ENCODE results near the gene VRK1.

VRK1 gene

DNA sequence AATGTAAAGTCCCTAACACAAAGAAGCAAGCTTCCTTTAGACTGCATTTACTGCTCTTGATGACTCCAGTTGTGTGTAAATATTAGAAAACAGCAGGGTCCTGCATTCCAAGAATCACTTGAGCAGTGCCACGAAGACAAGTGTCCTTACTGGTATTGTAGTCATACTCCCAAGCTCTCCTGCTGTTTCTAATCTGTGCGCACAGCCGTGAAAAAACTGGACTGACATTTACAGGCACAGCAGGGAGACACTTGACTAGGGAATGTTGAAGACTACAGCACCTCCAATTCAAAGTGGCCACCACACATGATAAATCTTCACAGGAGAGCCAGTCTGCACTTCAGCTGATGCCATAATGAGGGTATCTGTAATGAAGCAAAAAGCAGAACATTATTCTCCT, 91.4 kb downstream of the VRK1 start:
- ATAC-seq: no peak

DNA sequence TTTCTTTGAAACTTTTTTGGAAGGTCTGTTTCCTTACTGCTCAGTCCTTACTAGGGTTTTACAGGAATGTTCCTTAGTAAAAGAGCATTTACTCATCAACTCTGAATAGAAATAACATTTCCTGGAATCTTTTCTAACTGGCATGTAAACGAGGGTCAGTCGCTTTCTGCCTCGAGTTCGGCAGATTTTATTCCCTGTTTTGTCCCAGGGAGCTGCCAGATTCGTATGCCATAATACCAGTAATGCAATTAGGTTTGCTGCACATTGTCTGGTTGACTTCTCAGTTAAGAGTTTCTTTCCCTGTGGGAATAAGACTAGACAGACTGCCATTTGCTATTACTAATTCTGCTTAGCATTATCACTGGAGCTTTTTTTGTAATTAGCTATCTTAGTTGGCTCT, 91.9 kb downstream of the VRK1 start:
- TF ChIP-seq ARNTL (CRISPR knock-in tag; IDR thresholded peaks at IDR 0.05; ENCODE audit: borderline replicate concordance, low read depth) (no peak), TCF4 (CRISPR knock-in tag; IDR thresholded peaks at IDR 0.05; ENCODE audit: borderline replicate concordance) (peak; percentile 22; the same call in 1 of the 2 replicates)
- TF ChIP-seq, protein P1, sequence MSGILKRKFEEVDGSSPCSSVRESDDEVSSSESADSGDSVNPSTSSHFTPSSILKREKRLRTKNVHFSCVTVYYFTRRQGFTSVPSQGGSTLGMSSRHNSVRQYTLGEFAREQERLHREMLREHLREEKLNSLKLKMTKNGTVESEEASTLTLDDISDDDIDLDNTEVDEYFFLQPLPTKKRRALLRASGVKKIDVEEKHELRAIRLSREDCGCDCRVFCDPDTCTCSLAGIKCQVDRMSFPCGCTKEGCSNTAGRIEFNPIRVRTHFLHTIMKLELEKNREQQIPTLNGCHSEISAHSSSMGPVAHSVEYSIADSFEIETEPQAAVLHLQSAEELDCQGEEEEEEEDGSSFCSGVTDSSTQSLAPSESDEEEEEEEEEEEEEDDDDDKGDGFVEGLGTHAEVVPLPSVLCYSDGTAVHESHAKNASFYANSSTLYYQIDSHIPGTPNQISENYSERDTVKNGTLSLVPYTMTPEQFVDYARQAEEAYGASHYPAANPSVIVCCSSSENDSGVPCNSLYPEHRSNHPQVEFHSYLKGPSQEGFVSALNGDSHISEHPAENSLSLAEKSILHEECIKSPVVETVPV (CRISPR knock-in tag; IDR thresholded peaks at IDR 0.05): no peak
- TF ChIP-seq, protein P2, sequence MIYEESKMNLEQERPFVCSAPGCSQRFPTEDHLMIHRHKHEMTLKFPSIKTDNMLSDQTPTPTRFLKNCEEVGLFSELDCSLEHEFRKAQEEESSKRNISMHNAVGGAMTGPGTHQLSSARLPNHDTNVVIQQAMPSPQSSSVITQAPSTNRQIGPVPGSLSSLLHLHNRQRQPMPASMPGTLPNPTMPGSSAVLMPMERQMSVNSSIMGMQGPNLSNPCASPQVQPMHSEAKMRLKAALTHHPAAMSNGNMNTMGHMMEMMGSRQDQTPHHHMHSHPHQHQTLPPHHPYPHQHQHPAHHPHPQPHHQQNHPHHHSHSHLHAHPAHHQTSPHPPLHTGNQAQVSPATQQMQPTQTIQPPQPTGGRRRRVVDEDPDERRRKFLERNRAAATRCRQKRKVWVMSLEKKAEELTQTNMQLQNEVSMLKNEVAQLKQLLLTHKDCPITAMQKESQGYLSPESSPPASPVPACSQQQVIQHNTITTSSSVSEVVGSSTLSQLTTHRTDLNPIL (CRISPR knock-in tag; IDR thresholded peaks at IDR 0.05; ENCODE audit: low read depth): no peak
- no peak for ATAC-seq

More for the DNA sequence above, 91.4 kb downstream of the VRK1 start:
- TF ChIP-seq ZFP3 (CRISPR knock-in tag; IDR thresholded peaks at IDR 0.05): no peak
- TF ChIP-seq ZC3H10 (CRISPR knock-in tag; IDR thresholded peaks at IDR 0.05): no peak
- no peak for TF ChIP-seq PPARA (CRISPR knock-in tag; IDR thresholded peaks at IDR 0.05; ENCODE audit: borderline replicate concordance)
- TF ChIP-seq TCF4 (CRISPR knock-in tag; IDR thresholded peaks at IDR 0.05; ENCODE audit: borderline replicate concordance): no peak
- TF ChIP-seq, protein P1 (CRISPR knock-in tag; IDR thresholded peaks at IDR 0.05): no peak
- no peak for TF ChIP-seq OSR1 (CRISPR knock-in tag; IDR thresholded peaks at IDR 0.05)
- TF ChIP-seq ZNF70 (CRISPR knock-in tag; IDR thresholded peaks at IDR 0.05): no peak
- no peak for TF ChIP-seq ISL1 (CRISPR knock-in tag; IDR thresholded peaks at IDR 0.05)

DNA sequence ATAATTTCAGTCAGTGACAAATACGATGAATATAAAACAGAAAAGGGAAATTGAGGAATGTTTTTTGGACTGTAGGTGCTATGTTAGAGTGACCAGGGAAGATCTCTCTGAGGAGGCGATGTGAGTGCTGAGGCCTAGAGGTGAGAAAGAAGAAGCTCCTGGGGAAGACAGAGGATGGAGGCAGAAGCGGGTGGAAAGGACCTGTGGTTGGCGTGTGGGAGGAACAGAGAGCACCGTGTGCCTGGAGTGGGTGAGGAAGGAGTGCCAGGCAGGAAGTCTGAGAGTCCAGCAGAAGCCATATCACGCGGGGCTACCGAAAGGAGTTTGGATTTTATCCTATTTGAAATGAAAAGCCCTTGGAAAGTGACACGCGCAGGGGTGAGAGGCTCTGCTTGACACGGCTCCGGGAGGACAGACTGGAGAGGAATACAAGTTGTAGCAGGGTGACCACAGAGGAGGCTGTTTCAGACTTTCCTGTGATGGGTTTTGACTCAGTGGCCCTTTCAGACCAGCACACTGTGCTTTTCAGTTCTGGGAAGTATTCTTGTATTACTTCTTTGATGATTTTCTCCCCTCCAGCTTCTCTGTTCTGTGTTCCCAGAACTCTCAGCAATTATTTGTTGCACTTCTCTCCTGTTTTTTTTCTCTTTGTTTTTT, 96.9 kb downstream of the VRK1 start:
- no peak for TF ChIP-seq PPARA (CRISPR knock-in tag; IDR thresholded peaks at IDR 0.05; ENCODE audit: borderline replicate concordance)
- TF ChIP-seq ZFP3 (CRISPR knock-in tag; IDR thresholded peaks at IDR 0.05): no peak
- no peak for TF ChIP-seq ZNF565 (CRISPR knock-in tag; conservative IDR thresholded peaks at IDR 0.05; ENCODE audit: low read depth)
- TF ChIP-seq ZFP30 (CRISPR knock-in tag; IDR thresholded peaks at IDR 0.05): no peak
- TF ChIP-seq, protein P3, sequence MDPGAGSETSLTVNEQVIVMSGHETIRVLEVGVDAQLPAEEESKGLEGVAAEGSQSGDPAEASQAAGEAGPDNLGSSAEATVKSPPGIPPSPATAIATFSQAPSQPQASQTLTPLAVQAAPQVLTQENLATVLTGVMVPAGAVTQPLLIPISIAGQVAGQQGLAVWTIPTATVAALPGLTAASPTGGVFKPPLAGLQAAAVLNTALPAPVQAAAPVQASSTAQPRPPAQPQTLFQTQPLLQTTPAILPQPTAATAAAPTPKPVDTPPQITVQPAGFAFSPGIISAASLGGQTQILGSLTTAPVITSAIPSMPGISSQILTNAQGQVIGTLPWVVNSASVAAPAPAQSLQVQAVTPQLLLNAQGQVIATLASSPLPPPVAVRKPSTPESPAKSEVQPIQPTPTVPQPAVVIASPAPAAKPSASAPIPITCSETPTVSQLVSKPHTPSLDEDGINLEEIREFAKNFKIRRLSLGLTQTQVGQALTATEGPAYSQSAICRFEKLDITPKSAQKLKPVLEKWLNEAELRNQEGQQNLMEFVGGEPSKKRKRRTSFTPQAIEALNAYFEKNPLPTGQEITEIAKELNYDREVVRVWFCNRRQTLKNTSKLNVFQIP (CRISPR knock-in tag; IDR thresholded peaks at IDR 0.05; ENCODE audit: borderline replicate concordance, low read depth): no peak
- TF ChIP-seq OSR1 (CRISPR knock-in tag; IDR thresholded peaks at IDR 0.05): no peak
- no peak for TF ChIP-seq ZC3H10 (CRISPR knock-in tag; IDR thresholded peaks at IDR 0.05)
- no peak for TF ChIP-seq SNAI2 (CRISPR knock-in tag; IDR thresholded peaks at IDR 0.05)
- no peak for TF ChIP-seq ZNF8 (CRISPR knock-in tag; IDR thresholded peaks at IDR 0.05)
- TF ChIP-seq, protein P1 (CRISPR knock-in tag; IDR thresholded peaks at IDR 0.05): no peak
- no peak for TF ChIP-seq ESRRG (CRISPR knock-in tag; IDR thresholded peaks at IDR 0.05)
- no peak for TF ChIP-seq ISL1 (CRISPR knock-in tag; IDR thresholded peaks at IDR 0.05)
- TF ChIP-seq, protein P4, sequence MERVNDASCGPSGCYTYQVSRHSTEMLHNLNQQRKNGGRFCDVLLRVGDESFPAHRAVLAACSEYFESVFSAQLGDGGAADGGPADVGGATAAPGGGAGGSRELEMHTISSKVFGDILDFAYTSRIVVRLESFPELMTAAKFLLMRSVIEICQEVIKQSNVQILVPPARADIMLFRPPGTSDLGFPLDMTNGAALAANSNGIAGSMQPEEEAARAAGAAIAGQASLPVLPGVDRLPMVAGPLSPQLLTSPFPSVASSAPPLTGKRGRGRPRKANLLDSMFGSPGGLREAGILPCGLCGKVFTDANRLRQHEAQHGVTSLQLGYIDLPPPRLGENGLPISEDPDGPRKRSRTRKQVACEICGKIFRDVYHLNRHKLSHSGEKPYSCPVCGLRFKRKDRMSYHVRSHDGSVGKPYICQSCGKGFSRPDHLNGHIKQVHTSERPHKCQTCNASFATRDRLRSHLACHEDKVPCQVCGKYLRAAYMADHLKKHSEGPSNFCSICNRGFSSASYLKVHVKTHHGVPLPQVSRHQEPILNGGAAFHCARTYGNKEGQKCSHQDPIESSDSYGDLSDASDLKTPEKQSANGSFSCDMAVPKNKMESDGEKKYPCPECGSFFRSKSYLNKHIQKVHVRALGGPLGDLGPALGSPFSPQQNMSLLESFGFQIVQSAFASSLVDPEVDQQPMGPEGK (CRISPR knock-in tag; IDR thresholded peaks at IDR 0.05; ENCODE audit: borderline replicate concordance): no peak
- TF ChIP-seq, protein P2 (CRISPR knock-in tag; IDR thresholded peaks at IDR 0.05; ENCODE audit: low read depth): no peak
- ATAC-seq: no peak

All from SK-N-SH treated with all-trans-retinoic acid at 6 μM for 48 hours (cell line).